HG02571 (cell line): ENCODE results near the gene HEPH.
"Not testable (repeated sequence)": the region's sequence is repeated elsewhere in the genome, so short reads cannot be mapped to it uniquely, and the experiment has no call there.

Experiments used
- ATAC-seq: cut with Tn5 transposase; IDR thresholded peaks from one replicate; pipeline ENCODE4 v1.9.1; 2021; ENCODE audit warnings: mild to moderate bottlenecking, moderate library complexity; ENCODE audit not compliant: unreplicated experiment

Gene HEPH

DNA sequence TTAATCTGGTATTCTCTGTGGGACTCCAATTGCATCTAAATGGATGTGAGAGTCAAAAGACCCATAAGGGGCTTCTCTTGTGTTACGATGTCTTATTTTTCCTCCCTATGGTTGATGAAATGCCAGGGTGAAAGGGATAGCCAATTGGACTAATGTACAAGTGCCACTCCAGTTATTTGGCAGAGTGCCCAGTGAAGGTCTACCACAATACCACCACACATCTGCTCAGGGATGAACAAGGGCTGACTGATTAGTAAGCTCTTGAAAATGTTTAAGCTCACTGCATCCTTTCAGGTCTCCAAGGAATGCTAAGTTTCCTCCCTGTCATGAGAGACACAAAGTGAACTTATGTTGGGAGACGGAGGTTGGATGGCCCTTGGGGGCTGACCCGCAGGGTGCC lies 57.8 kb downstream of the HEPH start:
- ATAC-seq, result no peak

DNA sequence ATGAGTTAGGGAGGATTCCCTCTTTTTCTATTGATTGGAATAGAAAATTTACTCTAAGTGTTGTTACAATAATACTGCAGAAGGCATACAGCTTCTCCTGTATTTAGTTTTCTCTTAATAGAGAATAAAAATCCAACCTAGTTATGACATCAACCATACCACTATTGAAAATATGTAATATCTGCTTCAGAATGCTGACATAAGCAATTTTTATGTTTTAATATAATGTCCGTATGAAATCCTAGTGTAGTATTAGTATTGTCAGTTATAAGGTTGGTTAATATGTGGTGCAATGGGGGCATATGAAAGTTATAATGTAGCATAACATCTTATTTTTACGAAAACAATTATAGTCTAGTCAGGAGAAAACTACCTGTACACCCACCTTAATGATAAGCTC lies 68.2 kb downstream of the HEPH start:
- ATAC-seq, result no peak

DNA sequence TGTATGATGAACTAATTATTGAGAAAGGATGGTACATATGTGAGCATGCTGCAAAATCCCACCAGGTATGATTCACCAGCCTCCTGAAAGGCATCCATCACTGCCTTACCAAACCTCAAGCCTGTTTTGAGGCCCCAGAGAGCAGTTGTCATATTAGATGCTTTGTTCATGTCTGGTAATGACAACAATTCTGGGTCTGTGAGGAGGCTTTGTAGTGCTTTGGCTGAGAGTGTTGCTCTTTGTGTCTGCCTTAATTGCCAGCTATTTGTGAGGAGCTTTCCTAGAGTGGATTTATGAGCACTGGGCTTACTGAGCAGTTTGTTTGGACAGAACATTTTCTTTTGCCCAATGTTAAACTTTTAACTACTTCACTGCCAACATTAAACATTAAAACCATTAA lies 69.2 kb downstream of the HEPH start:
- no peak for ATAC-seq

GRCh38 chrX:66233904-66234303 lies 69.9 kb downstream of the HEPH start:
- ATAC-seq, result not testable (repeated sequence)

DNA sequence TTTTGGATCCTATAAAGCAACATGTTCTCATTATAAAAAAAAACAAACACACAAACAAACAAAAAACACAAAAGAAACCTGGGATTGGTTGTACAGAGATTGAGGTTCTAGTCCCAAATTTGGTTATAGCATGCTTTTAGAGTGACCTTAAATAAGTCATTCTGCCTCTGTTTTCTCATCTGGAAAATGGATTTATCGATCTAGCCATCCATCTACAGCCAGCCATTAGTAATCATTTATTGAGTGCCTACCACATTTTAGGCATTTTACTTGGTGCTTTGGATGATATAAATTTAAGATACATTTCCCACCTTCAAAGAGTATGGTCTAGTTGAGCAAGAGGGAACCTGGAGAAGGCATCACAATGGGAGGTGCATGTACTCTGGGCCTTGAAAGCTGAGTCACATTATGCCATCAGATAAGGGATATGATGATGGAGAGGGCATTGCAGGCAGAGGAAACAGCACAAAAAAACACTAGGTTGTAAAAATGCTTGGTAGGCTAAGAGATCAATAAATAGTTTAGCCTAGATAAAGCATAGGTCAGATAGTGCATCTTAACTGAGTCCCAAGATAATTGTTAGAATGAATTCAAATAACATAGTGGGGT lies 91.4 kb downstream of the HEPH start:
- no peak for ATAC-seq

- ATAC-seq, result no peak
Observed at GRCh38 chrX:66262807-66263206, 98.8 kb downstream of the HEPH start.
